SK-N-SH treated with all-trans-retinoic acid at 6 μM for 48 hours (cell line): ENCODE measurements around the gene S100PBP.

Experiments
- ARNTL ChIP-seq: fragments of 450-650 bp; formaldehyde crosslinking; IDR thresholded peaks from 2 replicates; pipeline ENCODE4 v1.5.0; 2020; ENCODE audit warnings: low read depth, mild to moderate bottlenecking, moderate library complexity, borderline replicate concordance
- ESRRG ChIP-seq: fragments of 250-450 bp; sonication (Bioruptor Pico); IDR thresholded peaks from 2 replicates; pipeline ENCODE4 v1.6.1; 2021; ENCODE audit warnings: mild to moderate bottlenecking
- GLIS3 ChIP-seq: fragments of 250-450 bp; sonication (Bioruptor Pico); IDR thresholded peaks from 2 replicates; pipeline ENCODE4 v1.5.0; 2020; ENCODE audit warnings: mild to moderate bottlenecking, moderate library complexity
- PATZ1 ChIP-seq: fragments of 250-450 bp; sonication (Bioruptor Pico); IDR thresholded peaks from 2 replicates; pipeline ENCODE4 v1.8.0; 2020; ENCODE audit warnings: mild to moderate bottlenecking, moderate library complexity, borderline replicate concordance
- RARB ChIP-seq: fragments of 250-450 bp; sonication (Bioruptor Pico); IDR thresholded peaks from 2 replicates; pipeline ENCODE4 v1.8.0; 2021; ENCODE audit warnings: mild to moderate bottlenecking, moderate library complexity
- TOX ChIP-seq: fragments of 250-450 bp; sonication (Bioruptor Pico); IDR thresholded peaks from 2 replicates; pipeline ENCODE4 v1.8.0; 2021; ENCODE audit warnings: mild to moderate bottlenecking, moderate library complexity, borderline replicate concordance
- ZFP30 ChIP-seq: fragments of 450-650 bp; formaldehyde crosslinking; IDR thresholded peaks from 2 replicates; pipeline ENCODE4 v1.5.0; 2022; ENCODE audit warnings: mild to moderate bottlenecking, moderate library complexity
- TF ChIP-seq, protein P1 (sequence below): fragments of 250-450 bp; sonication (Bioruptor Pico); IDR thresholded peaks from 2 replicates; pipeline ENCODE4 v1.8.0; 2021; ENCODE audit warnings: low read depth, mild to moderate bottlenecking, moderate library complexity, borderline replicate concordance
- TF ChIP-seq, protein P2 (sequence below): fragments of 250-450 bp; sonication (Bioruptor Pico); IDR thresholded peaks from 2 replicates; pipeline ENCODE4 v1.5.1; 2020; ENCODE audit warnings: low read depth, mild to moderate bottlenecking, moderate library complexity

GRCh38 chr1:32813941-32814739, 3.3 kb upstream of the S100PBP start:
- TF ChIP-seq PATZ1 (CRISPR knock-in tag) (no peak), TOX (CRISPR knock-in tag) (no peak), ZFP30 (no peak), GLIS3 (CRISPR knock-in tag) (no peak), ARNTL (CRISPR knock-in tag) (no peak), ESRRG (CRISPR knock-in tag) (no peak), RARB (CRISPR knock-in tag) (no peak)
- TF ChIP-seq, protein P1, sequence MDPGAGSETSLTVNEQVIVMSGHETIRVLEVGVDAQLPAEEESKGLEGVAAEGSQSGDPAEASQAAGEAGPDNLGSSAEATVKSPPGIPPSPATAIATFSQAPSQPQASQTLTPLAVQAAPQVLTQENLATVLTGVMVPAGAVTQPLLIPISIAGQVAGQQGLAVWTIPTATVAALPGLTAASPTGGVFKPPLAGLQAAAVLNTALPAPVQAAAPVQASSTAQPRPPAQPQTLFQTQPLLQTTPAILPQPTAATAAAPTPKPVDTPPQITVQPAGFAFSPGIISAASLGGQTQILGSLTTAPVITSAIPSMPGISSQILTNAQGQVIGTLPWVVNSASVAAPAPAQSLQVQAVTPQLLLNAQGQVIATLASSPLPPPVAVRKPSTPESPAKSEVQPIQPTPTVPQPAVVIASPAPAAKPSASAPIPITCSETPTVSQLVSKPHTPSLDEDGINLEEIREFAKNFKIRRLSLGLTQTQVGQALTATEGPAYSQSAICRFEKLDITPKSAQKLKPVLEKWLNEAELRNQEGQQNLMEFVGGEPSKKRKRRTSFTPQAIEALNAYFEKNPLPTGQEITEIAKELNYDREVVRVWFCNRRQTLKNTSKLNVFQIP (CRISPR knock-in tag), result no peak
- TF ChIP-seq, protein P2, sequence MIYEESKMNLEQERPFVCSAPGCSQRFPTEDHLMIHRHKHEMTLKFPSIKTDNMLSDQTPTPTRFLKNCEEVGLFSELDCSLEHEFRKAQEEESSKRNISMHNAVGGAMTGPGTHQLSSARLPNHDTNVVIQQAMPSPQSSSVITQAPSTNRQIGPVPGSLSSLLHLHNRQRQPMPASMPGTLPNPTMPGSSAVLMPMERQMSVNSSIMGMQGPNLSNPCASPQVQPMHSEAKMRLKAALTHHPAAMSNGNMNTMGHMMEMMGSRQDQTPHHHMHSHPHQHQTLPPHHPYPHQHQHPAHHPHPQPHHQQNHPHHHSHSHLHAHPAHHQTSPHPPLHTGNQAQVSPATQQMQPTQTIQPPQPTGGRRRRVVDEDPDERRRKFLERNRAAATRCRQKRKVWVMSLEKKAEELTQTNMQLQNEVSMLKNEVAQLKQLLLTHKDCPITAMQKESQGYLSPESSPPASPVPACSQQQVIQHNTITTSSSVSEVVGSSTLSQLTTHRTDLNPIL (CRISPR knock-in tag), result no peak
